ENCODE data around the gene KRT36.

DNA sequence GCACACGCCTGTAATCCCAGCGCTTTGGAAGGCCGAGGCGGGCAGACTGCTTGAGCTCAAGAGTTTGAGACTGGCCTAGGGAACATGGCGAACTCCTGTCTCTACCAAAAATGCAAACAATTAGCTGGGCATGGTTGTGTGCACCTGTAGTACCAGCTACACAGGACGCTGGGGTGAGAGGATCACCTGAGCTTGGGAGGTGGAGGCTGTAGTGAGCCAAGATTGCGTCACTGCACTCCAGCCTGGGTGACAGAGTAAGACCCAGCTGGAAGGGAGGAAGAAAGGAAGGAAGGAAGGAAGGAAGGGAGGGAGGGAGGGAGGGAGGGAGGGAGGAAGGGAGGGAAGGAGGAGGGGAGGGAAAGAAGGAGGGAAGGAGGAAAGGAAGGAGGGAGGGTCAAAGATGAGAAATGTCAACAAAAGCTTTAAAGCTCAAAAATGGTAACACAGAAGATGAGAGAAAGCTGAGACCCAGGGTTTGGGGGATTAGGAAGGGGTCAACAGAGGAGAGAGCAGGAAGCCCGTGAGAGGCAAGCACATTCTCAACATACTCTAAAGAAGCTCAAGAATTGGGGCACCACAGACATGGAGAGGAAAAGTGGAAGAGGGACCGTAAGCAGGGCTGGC lies 43.3 kb upstream of the KRT36 start:
- TF ChIP-seq CTCF (IDR thresholded peaks at IDR 0.05; ENCODE audit: control extremely low read depth in 1 of 3, insufficient read depth in 1 of 3, low read depth in 1 of 3, low read length in 3 of 3) (no peak), EP300 (IDR thresholded peaks at IDR 0.05; ENCODE audit: borderline replicate concordance in 1 of 2, low read depth in 2 of 2, low read length in 2 of 2) (no peak), POLR2AphosphoS5 (IDR thresholded peaks at IDR 0.05; ENCODE audit: low read depth, low read length) (no peak), EZH2 (IDR thresholded peaks at IDR 0.05; ENCODE audit: low read depth, low read length, severe bottlenecking) (no peak), RXRA (IDR thresholded peaks at IDR 0.05; ENCODE audit: insufficient read depth, low read depth, low read length) (no peak), POLR2A (IDR thresholded peaks at IDR 0.05; ENCODE audit: control extremely low read depth in 1 of 2, low read depth in 2 of 2, low read length in 2 of 2) (no peak), HDAC2 (IDR thresholded peaks at IDR 0.05; ENCODE audit: borderline replicate concordance in 1 of 2, low read depth in 2 of 2, low read length in 2 of 2) (no peak), BACH1 (IDR thresholded peaks at IDR 0.05; ENCODE audit: low read length) (no peak), GABPA (IDR thresholded peaks at IDR 0.05; ENCODE audit: borderline replicate concordance, insufficient read depth, low read length) (no peak), TAF1 (IDR thresholded peaks at IDR 0.05; ENCODE audit: low read depth, low read length) (no peak), TBP (IDR thresholded peaks at IDR 0.05; ENCODE audit: low read depth, low read length) (no peak)
- TF ChIP-seq, protein P1, sequence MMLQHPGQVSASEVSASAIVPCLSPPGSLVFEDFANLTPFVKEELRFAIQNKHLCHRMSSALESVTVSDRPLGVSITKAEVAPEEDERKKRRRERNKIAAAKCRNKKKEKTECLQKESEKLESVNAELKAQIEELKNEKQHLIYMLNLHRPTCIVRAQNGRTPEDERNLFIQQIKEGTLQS (IDR thresholded peaks at IDR 0.05; ENCODE audit: insufficient read depth, low read depth, low read length) = no peak
